Activated naive CD8-positive, alpha-beta T cell treated with anti-CD3 and anti-CD28 coated beads, Interleukin-2, amount 10 ng/mL, durations not matched to agents 7 days and 5 days (primary cell): ENCODE results near the gene SCAF11. TPM values are rescaled to one million over a fixed set of nuclear protein-coding genes. Genes with fewer than 3 reads are reported as not detected.
A peak's percentile ranks its signal among the peaks of the same experiment; 100 is the strongest.

Source experiments
- ATAC-seq: fragments of 150-1000 bp; cut with Tn5 transposase; one replicate; pipeline ENCODE4 v1.10.0; 2021; ENCODE audit warnings: low read depth, moderate library complexity
- POLR2A ChIA-PET: fragments of 350-600 bp; sonication (Branson Sonifier 250); formaldehyde crosslinking; loops from one replicate; lab custom pipeline; 2021; ENCODE audit warnings: antibody characterized with exemption; lab: Charles Lee
- DNase-seq: peaks from one replicate; pipeline ENCODE4 v3.0.0; 2021
- H3K27ac Mint-ChIP-seq: one replicate; pipeline ENCODE4 v1.8.0; 2022; ENCODE audit warnings: mild to moderate bottlenecking, mixed read lengths
- H3K27me3 Mint-ChIP-seq: one replicate; pipeline ENCODE4 v1.8.0; 2022; ENCODE audit warnings: mild to moderate bottlenecking, moderate library complexity, mixed read lengths
- H3K36me3 Mint-ChIP-seq: one replicate; pipeline ENCODE4 v1.8.0; 2021; ENCODE audit warnings: mild to moderate bottlenecking, mixed read lengths
- H3K4me1 Mint-ChIP-seq: one replicate; pipeline ENCODE4 v1.8.0; 2021; ENCODE audit warnings: mixed read lengths
- H3K4me3 Mint-ChIP-seq: one replicate; pipeline ENCODE4 v1.8.0; 2022; ENCODE audit warnings: mild to moderate bottlenecking, moderate library complexity, mixed read lengths
- H3K9me3 Mint-ChIP-seq: one replicate; pipeline ENCODE4 v1.8.0; 2021; ENCODE audit warnings: mixed read lengths
- total RNA-seq, 2 experiments: library from RNA; stranded (reverse); gene quantifications; one replicate each; pipeline ENCODE4 v1.2.3, GENCODE V29; 2021

SCAF11 gene
- total RNA-seq, 2 experiments from 2014 or later: 157 to 161 TPM

GRCh38 chr12:45974171-45974719 is 16.1 kb downstream of the SCAF11 start:
- no peak overlapping the region for H3K27ac Mint-ChIP-seq
- H3K36me3 Mint-ChIP-seq: peaks cover 54% of the 10 kb centered on the region
- H3K4me3 Mint-ChIP-seq: no peak overlapping the region
- no peaks in the 10 kb centered on the region for H3K27me3 Mint-ChIP-seq
- DNase-seq (no peak), ATAC-seq (no peak)
- POLR2A ChIA-PET: no interaction called here
- H3K4me1 Mint-ChIP-seq: peaks cover 39% of the 10 kb centered on the region
- H3K9me3 Mint-ChIP-seq: peaks cover 8% of the 10 kb centered on the region

- Mint-ChIP-seq H3K27ac (no peak overlapping the region), H3K4me1 (peaks cover 38% of the 10 kb centered on the region), H3K4me3 (no peak overlapping the region), H3K27me3 (no peaks in the 10 kb centered on the region), H3K36me3 (peaks cover 56% of the 10 kb centered on the region), H3K9me3 (peaks cover 8% of the 10 kb centered on the region)
- POLR2A ChIA-PET: no interaction called here
- no peak for DNase-seq
- no peak for ATAC-seq
These were observed 16.8 kb downstream of the SCAF11 start for GRCh38 chr12:45973526-45973925.

GRCh38 chr12:45970391-45970790 is 20.0 kb downstream of the SCAF11 start:
- peak overlapping the region; percentile 6 for H3K27ac Mint-ChIP-seq
- H3K4me3 Mint-ChIP-seq: no peak overlapping the region
- ATAC-seq (no peak), DNase-seq (no peak)
- H3K27me3 Mint-ChIP-seq: no peaks in the 10 kb centered on the region
- H3K36me3 Mint-ChIP-seq: peaks cover 48% of the 10 kb centered on the region
- peaks cover 26% of the 10 kb centered on the region for H3K4me1 Mint-ChIP-seq
- POLR2A ChIA-PET: no interaction called here
- peaks cover 6% of the 10 kb centered on the region for H3K9me3 Mint-ChIP-seq

GRCh38 chr12:45969084-45969483 is 21.3 kb downstream of the SCAF11 start:
- Mint-ChIP-seq H3K9me3 (peaks cover 6% of the 10 kb centered on the region), H3K36me3 (peaks cover 47% of the 10 kb centered on the region), H3K27ac (no peak overlapping the region), H3K4me3 (no peak overlapping the region), H3K4me1 (peaks cover 21% of the 10 kb centered on the region), H3K27me3 (no peaks in the 10 kb centered on the region)
- ATAC-seq (no peak), DNase-seq (no peak)
- POLR2A ChIA-PET: no interaction called here

- Mint-ChIP-seq H3K36me3 (peaks cover 49% of the 10 kb centered on the region), H3K27me3 (no peaks in the 10 kb centered on the region), H3K27ac (no peak overlapping the region), H3K9me3 (no peaks in the 10 kb centered on the region), H3K4me1 (peaks cover 15% of the 10 kb centered on the region), H3K4me3 (no peak overlapping the region)
- ATAC-seq (no peak), DNase-seq (no peak)
- POLR2A ChIA-PET: interaction anchor here (0.5 to 0.6 kb wide), 2 partner anchors 1016 to 1967 kb away, joined by 3 read pairs; no protein-coding TSS in a partner anchor
These were observed 23.9 kb downstream of the SCAF11 start for GRCh38 chr12:45966486-45966885.

GRCh38 chr12:45962553-45963325 is 27.6 kb downstream of the SCAF11 start:
- POLR2A ChIA-PET: no interaction called here
- no peak overlapping the region for H3K27ac Mint-ChIP-seq

GRCh38 chr12:45959728-45960127 is 30.6 kb downstream of the SCAF11 start:
- ATAC-seq (no peak), DNase-seq (no peak)
- Mint-ChIP-seq H3K9me3 (no peaks in the 10 kb centered on the region), H3K27me3 (no peaks in the 10 kb centered on the region), H3K27ac (no peak overlapping the region), H3K36me3 (peaks cover 43% of the 10 kb centered on the region), H3K4me3 (no peak overlapping the region), H3K4me1 (peaks cover 6% of the 10 kb centered on the region)
- POLR2A ChIA-PET: no interaction called here

More at GRCh38 chr12:45962553-45963325, 27.6 kb downstream of the SCAF11 start:
- ATAC-seq (no peak), DNase-seq (no peak)
- Mint-ChIP-seq H3K4me1 (peaks cover 7% of the 10 kb centered on the region), H3K27me3 (no peaks in the 10 kb centered on the region), H3K36me3 (peaks cover 45% of the 10 kb centered on the region), H3K9me3 (no peaks in the 10 kb centered on the region), H3K4me3 (no peak overlapping the region)

- DNase-seq (no peak), ATAC-seq (no peak)
- Mint-ChIP-seq H3K9me3 (no peaks in the 10 kb centered on the region), H3K4me1 (peaks cover 6% of the 10 kb centered on the region), H3K4me3 (no peak overlapping the region), H3K36me3 (peaks cover 38% of the 10 kb centered on the region), H3K27me3 (no peaks in the 10 kb centered on the region), H3K27ac (no peak overlapping the region)
- POLR2A ChIA-PET: no interaction called here
These were observed 31.3 kb downstream of the SCAF11 start for GRCh38 chr12:45959025-45959424.

GRCh38 chr12:45948546-45948945 is 41.8 kb downstream of the SCAF11 start:
- H3K9me3 Mint-ChIP-seq: no peaks in the 10 kb centered on the region
- no peak overlapping the region for H3K4me3 Mint-ChIP-seq
- ATAC-seq (no peak), DNase-seq (no peak)
- H3K27me3 Mint-ChIP-seq: no peaks in the 10 kb centered on the region
- POLR2A ChIA-PET: no interaction called here
- peaks cover 2% of the 10 kb centered on the region for H3K4me1 Mint-ChIP-seq
- H3K27ac Mint-ChIP-seq: no peak overlapping the region
- H3K36me3 Mint-ChIP-seq: peaks cover 39% of the 10 kb centered on the region

- no peak for ATAC-seq
These were observed 43.9 kb downstream of the SCAF11 start for GRCh38 chr12:45946435-45946834.

GRCh38 chr12:45944771-45945170 is 45.6 kb downstream of the SCAF11 start:
- Mint-ChIP-seq H3K36me3 (peaks cover 63% of the 10 kb centered on the region), H3K27ac (no peak overlapping the region), H3K4me1 (peaks cover 5% of the 10 kb centered on the region), H3K4me3 (no peak overlapping the region), H3K27me3 (no peaks in the 10 kb centered on the region), H3K9me3 (peaks cover 4% of the 10 kb centered on the region)
- DNase-seq (no peak), ATAC-seq (no peak)
- POLR2A ChIA-PET: no interaction called here

More at GRCh38 chr12:45946435-45946834, 43.9 kb downstream of the SCAF11 start:
- no peaks in the 10 kb centered on the region for H3K27me3 Mint-ChIP-seq
- H3K4me1 Mint-ChIP-seq: peaks cover 5% of the 10 kb centered on the region
- peaks cover 55% of the 10 kb centered on the region for H3K36me3 Mint-ChIP-seq
- no peak overlapping the region for H3K4me3 Mint-ChIP-seq
- POLR2A ChIA-PET: no interaction called here
- no peak for DNase-seq
- peaks cover 3% of the 10 kb centered on the region for H3K9me3 Mint-ChIP-seq
- H3K27ac Mint-ChIP-seq: no peak overlapping the region

GRCh38 chr12:45939759-45940158 is 50.6 kb downstream of the SCAF11 start:
- POLR2A ChIA-PET: no interaction called here
- no peak overlapping the region for H3K27ac Mint-ChIP-seq
- H3K36me3 Mint-ChIP-seq: peaks cover 54% of the 10 kb centered on the region
- H3K4me1 Mint-ChIP-seq: peaks cover 9% of the 10 kb centered on the region
- no peak for ATAC-seq
- no peaks in the 10 kb centered on the region for H3K27me3 Mint-ChIP-seq
- H3K9me3 Mint-ChIP-seq: peaks cover 4% of the 10 kb centered on the region
- H3K4me3 Mint-ChIP-seq: no peak overlapping the region
- DNase-seq: no peak

- no peak overlapping the region for H3K4me3 Mint-ChIP-seq
- POLR2A ChIA-PET: no interaction called here
These were observed 51.8 kb downstream of the SCAF11 start for GRCh38 chr12:45938566-45938965.

GRCh38 chr12:45934956-45935355 is 55.4 kb downstream of the SCAF11 start:
- no peak for DNase-seq
- Mint-ChIP-seq H3K27ac (no peak overlapping the region), H3K36me3 (peaks cover 28% of the 10 kb centered on the region), H3K4me1 (peaks cover 4% of the 10 kb centered on the region), H3K27me3 (no peaks in the 10 kb centered on the region), H3K4me3 (no peak overlapping the region), H3K9me3 (no peaks in the 10 kb centered on the region)
- no peak for ATAC-seq
- POLR2A ChIA-PET: no interaction called here

More at GRCh38 chr12:45938566-45938965, 51.8 kb downstream of the SCAF11 start:
- Mint-ChIP-seq H3K9me3 (peaks cover 4% of the 10 kb centered on the region), H3K27me3 (no peaks in the 10 kb centered on the region), H3K27ac (no peak overlapping the region), H3K4me1 (peaks cover 9% of the 10 kb centered on the region), H3K36me3 (peaks cover 46% of the 10 kb centered on the region)
- DNase-seq (no peak), ATAC-seq (no peak)
